HepG2 (cell line): Measurements from ENCODE around the gene CRYBA2. TPM values are rescaled to one million over a fixed set of nuclear protein-coding genes. Genes with fewer than 3 reads are reported as not detected.

Experiments
- BHLHE40 ChIP-seq: IDR thresholded peaks from 2 replicates; pipeline ENCODE4 v1.6.1; 2011; ENCODE audit warnings: low read length, improper control_type of control experiment
- CREM ChIP-seq, 2 experiments: sonication (generic) in 1 of 2; formaldehyde crosslinking in 1 of 2; IDR thresholded peaks; 2 replicates each; pipeline versions ENCODE4 v1.4.0 to v1.6.1; 2016 to 2020; ENCODE audit warnings: antibody characterized with exemption in 1 of 2, mild to moderate bottlenecking in 1 of 2, missing genetic modification reagents in 1 of 2
- DBP ChIP-seq: sonication (generic); formaldehyde crosslinking; IDR thresholded peaks from 2 replicates; pipeline ENCODE4 v1.4.0; 2020; ENCODE audit warnings: missing genetic modification reagents; ENCODE audit errors: not compliant biosample characterization
- E2F2 ChIP-seq: sonication (generic); formaldehyde crosslinking; IDR thresholded peaks from 2 replicates; pipeline ENCODE4 v1.4.0; 2020; ENCODE audit warnings: missing genetic modification reagents, borderline replicate concordance
- FOXP1 ChIP-seq, 2 experiments: fragments of 450-650 bp in 1 of 2; IDR thresholded peaks; 2 replicates each; pipeline ENCODE4 v1.6.1; 2017 to 2018; ENCODE audit warnings: antibody characterized with exemption in 1 of 2
- HNRNPK ChIP-seq: fragments of 200-400 bp; formaldehyde crosslinking; IDR thresholded peaks from 2 replicates; pipeline ENCODE4 v1.6.1; 2018; ENCODE audit warnings: low read length, low read depth, moderate library complexity, mild to moderate bottlenecking; ENCODE audit not compliant: poor library complexity, severe bottlenecking
- HNRNPL ChIP-seq: fragments of 200-400 bp; formaldehyde crosslinking; IDR thresholded peaks from 2 replicates; pipeline ENCODE4 v1.6.1; 2017; ENCODE audit warnings: mild to moderate bottlenecking, low read depth, low read length
- MBD4 ChIP-seq: IDR thresholded peaks from 2 replicates; pipeline ENCODE4 v1.6.1; 2012; ENCODE audit warnings: low read length, inconsistent platforms, borderline replicate concordance
- NFAT5 ChIP-seq: sonication (generic); formaldehyde crosslinking; IDR thresholded peaks from 2 replicates; pipeline ENCODE4 v1.4.0; 2020; ENCODE audit warnings: missing genetic modification reagents
- NR3C1 ChIP-seq: sonication (generic); formaldehyde crosslinking; IDR thresholded peaks from 2 replicates; pipeline ENCODE4 v1.4.0; 2020; ENCODE audit warnings: missing genetic modification reagents
- ZBTB3 ChIP-seq: sonication (generic); formaldehyde crosslinking; IDR thresholded peaks from 2 replicates; pipeline ENCODE4 v1.4.0; 2020; ENCODE audit warnings: low read depth, mild to moderate bottlenecking, moderate library complexity, missing genetic modification reagents, borderline replicate concordance
- ZC3H13 ChIP-seq: sonication (generic); formaldehyde crosslinking; IDR thresholded peaks from 2 replicates; pipeline ENCODE4 v1.8.1; 2023; ENCODE audit warnings: mild to moderate bottlenecking, missing genetic modification reagents, moderate library complexity
- ZFP36 ChIP-seq: fragments of 150-350 bp; IDR thresholded peaks from 2 replicates; pipeline ENCODE4 v1.6.1; 2018; ENCODE audit warnings: borderline replicate concordance, low read length, low read depth; ENCODE audit not compliant: partially characterized antibody
- ZFP36L2 ChIP-seq: sonication (generic); formaldehyde crosslinking; IDR thresholded peaks from 2 replicates; pipeline ENCODE4 v1.4.0; 2020; ENCODE audit warnings: missing genetic modification reagents
- ZNF256 ChIP-seq: sonication (generic); formaldehyde crosslinking; conservative IDR thresholded peaks from 2 replicates; pipeline ENCODE4 v1.4.0; 2020; ENCODE audit warnings: missing genetic modification reagents
- ZNF44 ChIP-seq: sonication (generic); formaldehyde crosslinking; IDR thresholded peaks from 2 replicates; pipeline ENCODE4 v1.5.1; 2020; ENCODE audit warnings: mild to moderate bottlenecking, missing genetic modification reagents
- ZNF446 ChIP-seq: sonication (generic); formaldehyde crosslinking; IDR thresholded peaks from 2 replicates; pipeline ENCODE4 v1.5.0; 2020; ENCODE audit warnings: mild to moderate bottlenecking, missing genetic modification reagents
- ZNF484 ChIP-seq: sonication (generic); formaldehyde crosslinking; IDR thresholded peaks from 2 replicates; pipeline ENCODE4 v1.5.1; 2020; ENCODE audit warnings: mild to moderate bottlenecking, low read depth, missing genetic modification reagents, borderline replicate concordance
- ZNF510 ChIP-seq: sonication (generic); formaldehyde crosslinking; IDR thresholded peaks from 2 replicates; pipeline ENCODE4 v1.4.0; 2020; ENCODE audit warnings: low read depth, mild to moderate bottlenecking, missing genetic modification reagents
- ZNF614 ChIP-seq: IDR thresholded peaks from 2 replicates; pipeline ENCODE4 v1.6.1; 2018; ENCODE audit warnings: missing biosample characterization, missing genetic modification reagents, inconsistent platforms, borderline replicate concordance
- ZNF790 ChIP-seq: sonication (generic); formaldehyde crosslinking; IDR thresholded peaks from 2 replicates; pipeline ENCODE4 v1.8.0; 2022; ENCODE audit warnings: missing genetic modification reagents, mild to moderate bottlenecking, borderline replicate concordance
- polyA plus RNA-seq, 8 experiments: library from polyadenylated mRNA; depleted of rRNA in 3 of 8; stranded (reverse) in 7 of 8; unstranded in 1 of 8; fragments of >200 nt; fragmentation: Illumina TruSeq in 4 of 8; extraction: Trizol in 4 of 8; gene quantifications; 2 replicates each; pipeline versions ENCODE4 v1.2.1 to v1.2.3, GENCODE V29; 2011 to 2016; ENCODE audit warnings: low read depth in 4 of 8, missing spikeins in 1 of 8, mixed read lengths in 1 of 8; ENCODE audit not compliant: insufficient read depth in 1 of 8
- total RNA-seq, 5 experiments: library from RNA; depleted of rRNA; stranded (reverse); fragments of >200 nt; fragmentation: Illumina TruSeq; extraction: Trizol; gene quantifications; 2 replicates each; pipeline ENCODE4 v1.2.3, GENCODE V29; 2016; ENCODE audit warnings: low read depth in 1 of 5

CRYBA2 gene
- total and polyA plus RNA-seq, 2 of the 13 experiments (the other 11 are each of a cell fraction or from before 2014, with no cell fraction given), result not detected

DNA sequence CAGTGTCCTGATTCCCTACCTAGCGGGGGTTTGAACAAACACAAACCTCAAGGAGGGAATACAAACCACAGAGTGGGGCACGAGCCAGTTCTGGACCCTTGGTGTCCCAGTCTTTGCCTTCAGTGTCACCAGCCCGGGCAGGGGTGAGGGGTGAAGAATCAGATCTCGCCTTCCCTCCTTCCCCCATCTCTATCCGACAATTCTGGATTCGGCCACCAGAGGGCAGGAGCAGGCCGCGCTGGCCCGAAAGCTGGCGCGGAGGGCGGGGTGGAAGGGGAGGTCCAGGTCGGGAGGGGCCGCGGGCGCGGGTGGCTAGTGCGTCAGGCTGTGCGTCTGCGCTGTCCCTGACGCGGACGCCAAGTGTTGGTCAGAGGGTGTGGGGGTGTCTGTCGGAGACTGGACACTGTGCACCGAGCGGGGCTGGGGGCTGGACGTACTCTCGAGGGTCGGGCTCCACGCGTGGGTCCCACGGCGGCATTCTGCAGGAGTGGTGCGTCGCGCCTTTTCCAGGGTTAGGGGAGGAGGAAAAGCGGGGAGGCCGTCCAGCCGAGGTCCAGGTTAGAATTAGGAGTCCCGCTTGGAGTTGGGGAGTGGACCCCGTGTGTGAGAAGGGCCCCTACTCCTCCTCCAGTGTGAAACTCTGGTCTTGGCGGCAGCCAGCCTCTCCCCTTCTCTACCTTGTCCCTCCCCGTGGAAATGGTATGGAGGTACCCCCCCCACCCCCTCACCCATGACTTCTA is 2.9 kb upstream of the CRYBA2 start (continued):
- TF ChIP-seq ZNF790 (CRISPR knock-in tag) (no peak), HNRNPL (no peak), FOXP1 (IDR thresholded peaks at IDR 0.05) (no peak), FOXP1 (CRISPR knock-in tag; IDR thresholded peaks at IDR 0.05) (no peak), ZNF256 (no peak), ZNF44 (CRISPR knock-in tag) (no peak), NFAT5 (CRISPR knock-in tag) (no peak), CREM (IDR thresholded peaks at IDR 0.05) (no peak), CREM (CRISPR knock-in tag; IDR thresholded peaks at IDR 0.05) (no peak), HNRNPK (no peak), ZFP36 (no peak), ZNF484 (no peak), E2F2 (CRISPR knock-in tag) (no peak), DBP (CRISPR knock-in tag) (no peak), ZFP36L2 (CRISPR knock-in tag) (no peak), ZNF510 (CRISPR knock-in tag) (no peak), ZNF614 (peak; percentile 41; the same call in 1 of the 2 replicates), MBD4 (no peak), NR3C1 (CRISPR knock-in tag) (no peak), BHLHE40 (no peak), ZBTB3 (CRISPR knock-in tag) (no peak), ZC3H13 (CRISPR knock-in tag) (no peak), ZNF446 (CRISPR knock-in tag) (no peak)
